ENCODE measurements around the gene SPOCK3. TPM values are rescaled to one million over a fixed set of nuclear protein-coding genes. Genes with fewer than 3 reads are reported as not detected.
"Not testable (repeated sequence)": the region's sequence is repeated elsewhere in the genome, so short reads cannot be mapped to it uniquely, and the experiment has no call there.

Gene SPOCK3
- total RNA-seq, 2 experiments from 2014 or later = not detected

DNA sequence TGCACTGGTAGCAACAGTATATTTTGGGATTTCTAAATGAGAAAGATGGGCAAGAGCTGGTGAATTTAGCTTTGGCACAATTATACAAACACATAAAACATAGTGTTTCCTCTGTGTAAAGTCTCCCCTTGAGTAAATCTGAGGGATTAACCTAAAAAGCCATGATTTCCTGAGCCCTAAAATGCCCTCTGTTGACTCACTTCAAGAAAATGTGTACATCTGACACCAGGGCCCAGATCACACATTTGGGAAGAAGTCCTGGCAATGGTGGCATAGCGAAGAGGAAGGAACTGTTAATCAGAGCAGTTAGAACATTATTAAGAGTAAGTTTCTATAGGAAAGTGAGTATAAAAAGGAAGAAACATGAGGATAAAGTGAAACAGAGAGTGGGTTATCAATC lies 338.5 kb downstream of the SPOCK3 start:
- no peaks in the 10 kb centered on the region for H3K9me3 Mint-ChIP-seq
- CTCF ChIA-PET = no interaction called here
- no peaks in the 10 kb centered on the region for H3K36me3 Mint-ChIP-seq (ENCODE audit: low read depth)
- no peak overlapping the region for H3K4me3 Mint-ChIP-seq
- H3K27ac Mint-ChIP-seq = no peak overlapping the region
- intact Hi-C loops (cut with micrococcal nuclease) = no loop called here
- DNase-seq = no peak
- H3K27me3 Mint-ChIP-seq (ENCODE audit: low read depth) = no peaks in the 10 kb centered on the region
- H3K4me1 Mint-ChIP-seq (ENCODE audit: low read depth) = no peaks in the 10 kb centered on the region

DNA sequence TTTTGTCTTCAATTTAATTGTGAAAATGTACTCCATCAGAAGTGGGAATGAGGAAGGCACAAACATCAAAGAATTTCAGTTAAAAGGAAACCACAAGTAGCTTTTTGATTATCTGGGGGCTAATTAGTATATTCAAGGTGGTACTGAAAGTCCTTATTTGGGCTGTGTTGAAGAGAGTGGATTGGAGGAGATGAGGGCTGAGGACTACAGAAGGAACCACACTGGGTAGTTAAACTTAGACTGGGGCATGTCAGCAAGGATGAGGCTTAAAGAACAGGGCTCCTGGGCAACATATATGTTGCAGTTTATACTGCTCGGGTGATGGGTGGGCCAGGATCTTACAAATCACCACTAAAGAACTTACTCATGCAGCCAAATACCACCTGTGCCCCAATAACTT lies 346.8 kb downstream of the SPOCK3 start:
- CTCF ChIA-PET = no interaction called here
- Mint-ChIP-seq H3K36me3 (ENCODE audit: low read depth) (no peaks in the 10 kb centered on the region), H3K4me1 (ENCODE audit: low read depth) (no peaks in the 10 kb centered on the region), H3K4me3 (no peak overlapping the region), H3K9me3 (no peaks in the 10 kb centered on the region), H3K27me3 (ENCODE audit: low read depth) (no peaks in the 10 kb centered on the region), H3K27ac (no peak overlapping the region)
- no peak for DNase-seq
- intact Hi-C loops (cut with micrococcal nuclease) = no loop called here

DNA sequence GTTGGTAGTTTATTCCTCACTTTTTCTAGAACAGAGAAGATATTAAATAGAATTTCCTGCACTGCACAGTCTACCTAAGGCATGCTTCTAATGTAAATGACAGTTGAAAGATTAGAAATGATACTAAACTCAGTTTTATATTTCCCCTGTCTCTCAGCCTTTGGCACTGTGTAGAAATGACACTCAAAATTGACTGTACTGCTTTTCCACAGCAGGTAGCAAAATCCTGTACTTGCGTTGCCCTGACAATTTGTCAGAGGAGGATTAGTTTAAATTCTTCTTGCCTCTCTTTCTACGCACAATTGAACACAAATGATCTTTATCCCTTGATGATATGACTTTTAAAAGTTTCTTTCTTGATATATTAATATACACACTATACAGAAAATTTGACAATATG lies 347.6 kb downstream of the SPOCK3 start:
- Mint-ChIP-seq H3K4me1 (ENCODE audit: low read depth) (no peaks in the 10 kb centered on the region), H3K36me3 (ENCODE audit: low read depth) (no peaks in the 10 kb centered on the region), H3K9me3 (no peaks in the 10 kb centered on the region), H3K4me3 (no peak overlapping the region), H3K27ac (no peak overlapping the region), H3K27me3 (ENCODE audit: low read depth) (no peaks in the 10 kb centered on the region)
- DNase-seq = no peak
- intact Hi-C loops (cut with micrococcal nuclease) = no loop called here
- CTCF ChIA-PET = no interaction called here

- intact Hi-C loops (cut with micrococcal nuclease) = no loop called here
- H3K9me3 Mint-ChIP-seq = no peaks in the 10 kb centered on the region
- DNase-seq = no peak
- H3K27ac Mint-ChIP-seq = no peak overlapping the region
- H3K27me3 Mint-ChIP-seq (ENCODE audit: low read depth) = no peaks in the 10 kb centered on the region
- no peaks in the 10 kb centered on the region for H3K36me3 Mint-ChIP-seq (ENCODE audit: low read depth)
- no peak overlapping the region for H3K4me3 Mint-ChIP-seq
- CTCF ChIA-PET = no interaction called here
- no peaks in the 10 kb centered on the region for H3K4me1 Mint-ChIP-seq (ENCODE audit: low read depth)
These were observed 352.1 kb downstream of the SPOCK3 start for GRCh38 chr4:166882221-166882620.

- no peak overlapping the region for H3K4me3 Mint-ChIP-seq
- no peaks in the 10 kb centered on the region for H3K27me3 Mint-ChIP-seq (ENCODE audit: low read depth)
- DNase-seq = no peak
- no peaks in the 10 kb centered on the region for H3K36me3 Mint-ChIP-seq (ENCODE audit: low read depth)
- no peak overlapping the region for H3K27ac Mint-ChIP-seq
- no peaks in the 10 kb centered on the region for H3K4me1 Mint-ChIP-seq (ENCODE audit: low read depth)
- CTCF ChIA-PET = no interaction called here
- H3K9me3 Mint-ChIP-seq = peaks cover 12% of the 10 kb centered on the region
- intact Hi-C loops (cut with micrococcal nuclease) = no loop called here
These were observed 358.5 kb downstream of the SPOCK3 start for GRCh38 chr4:166875821-166876220.

- no peak overlapping the region for H3K27ac Mint-ChIP-seq
- no peaks in the 10 kb centered on the region for H3K4me1 Mint-ChIP-seq (ENCODE audit: low read depth)
- no peaks in the 10 kb centered on the region for H3K27me3 Mint-ChIP-seq (ENCODE audit: low read depth)
- intact Hi-C loops (cut with micrococcal nuclease) = no loop called here
- DNase-seq = no peak
- no peak overlapping the region for H3K4me3 Mint-ChIP-seq
- H3K36me3 Mint-ChIP-seq (ENCODE audit: low read depth) = no peaks in the 10 kb centered on the region
- CTCF ChIA-PET = no interaction called here
- H3K9me3 Mint-ChIP-seq = peaks cover 22% of the 10 kb centered on the region
These were observed 372.3 kb downstream of the SPOCK3 start for GRCh38 chr4:166862032-166862431.

DNA sequence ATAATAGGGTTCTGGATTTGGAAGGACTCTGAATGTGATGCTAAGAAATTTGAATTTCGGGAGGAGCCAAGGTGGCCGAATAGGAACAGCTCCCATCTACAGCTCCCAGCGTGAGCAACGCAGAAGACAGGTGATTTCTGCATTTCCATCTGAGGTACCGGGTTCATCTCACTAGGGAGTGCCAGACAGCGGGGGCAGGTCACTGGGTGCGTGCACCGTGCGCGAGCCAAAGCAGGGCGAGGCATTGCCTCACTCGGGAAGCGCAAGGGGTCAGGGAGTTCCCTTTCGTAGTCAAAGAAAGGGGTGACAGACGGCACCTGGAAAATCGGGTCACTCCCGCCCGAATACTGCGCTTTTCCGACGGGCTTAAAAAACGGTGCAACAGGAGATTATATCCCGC lies 383.9 kb downstream of the SPOCK3 start:
- CTCF ChIA-PET; H3K36me3 Mint-ChIP-seq (ENCODE audit: low read depth); H3K27ac Mint-ChIP-seq; H3K9me3 Mint-ChIP-seq; intact Hi-C loops (cut with micrococcal nuclease); H3K4me1 Mint-ChIP-seq (ENCODE audit: low read depth); H3K4me3 Mint-ChIP-seq; DNase-seq; H3K27me3 Mint-ChIP-seq (ENCODE audit: low read depth): not testable (repeated sequence)

GRCh38 chr4:166846939-166847338 lies 387.4 kb downstream of the SPOCK3 start:
- no peaks in the 10 kb centered on the region for H3K4me1 Mint-ChIP-seq (ENCODE audit: low read depth)
- no peaks in the 10 kb centered on the region for H3K27me3 Mint-ChIP-seq (ENCODE audit: low read depth)
- no peaks in the 10 kb centered on the region for H3K36me3 Mint-ChIP-seq (ENCODE audit: low read depth)
- H3K27ac Mint-ChIP-seq = no peak overlapping the region
- no peak overlapping the region for H3K4me3 Mint-ChIP-seq
- CTCF ChIA-PET = no interaction called here
- intact Hi-C loops (cut with micrococcal nuclease) = no loop called here
- no peak for DNase-seq
- H3K9me3 Mint-ChIP-seq = no peaks in the 10 kb centered on the region

GRCh38 chr4:166842795-166843261 lies 391.5 kb downstream of the SPOCK3 start:
- CTCF ChIA-PET = interaction anchor here (0.6 kb wide), 1 partner anchor 11 kb away, joined by 3 read pairs; no protein-coding TSS in a partner anchor
- Mint-ChIP-seq H3K4me1 (ENCODE audit: low read depth) (no peaks in the 10 kb centered on the region), H3K27me3 (ENCODE audit: low read depth) (no peaks in the 10 kb centered on the region), H3K27ac (no peak overlapping the region), H3K9me3 (peaks cover 5% of the 10 kb centered on the region), H3K4me3 (no peak overlapping the region), H3K36me3 (ENCODE audit: low read depth) (no peaks in the 10 kb centered on the region)
- no peak for DNase-seq
- intact Hi-C loops (cut with micrococcal nuclease) = no loop called here

GRCh38 chr4:166839615-166840251 lies 394.6 kb downstream of the SPOCK3 start:
- CTCF ChIA-PET = interaction anchor here (0.7 kb wide), 1 partner anchor 33 kb away, joined by 4 read pairs; no protein-coding TSS in a partner anchor
- H3K4me1 Mint-ChIP-seq (ENCODE audit: low read depth) = no peaks in the 10 kb centered on the region
- H3K9me3 Mint-ChIP-seq = peaks cover 9% of the 10 kb centered on the region
- no peak overlapping the region for H3K27ac Mint-ChIP-seq
- DNase-seq = no peak
- H3K4me3 Mint-ChIP-seq = no peak overlapping the region
- no peaks in the 10 kb centered on the region for H3K27me3 Mint-ChIP-seq (ENCODE audit: low read depth)
- no peaks in the 10 kb centered on the region for H3K36me3 Mint-ChIP-seq (ENCODE audit: low read depth)
- intact Hi-C loops (cut with micrococcal nuclease) = no loop called here

DNA sequence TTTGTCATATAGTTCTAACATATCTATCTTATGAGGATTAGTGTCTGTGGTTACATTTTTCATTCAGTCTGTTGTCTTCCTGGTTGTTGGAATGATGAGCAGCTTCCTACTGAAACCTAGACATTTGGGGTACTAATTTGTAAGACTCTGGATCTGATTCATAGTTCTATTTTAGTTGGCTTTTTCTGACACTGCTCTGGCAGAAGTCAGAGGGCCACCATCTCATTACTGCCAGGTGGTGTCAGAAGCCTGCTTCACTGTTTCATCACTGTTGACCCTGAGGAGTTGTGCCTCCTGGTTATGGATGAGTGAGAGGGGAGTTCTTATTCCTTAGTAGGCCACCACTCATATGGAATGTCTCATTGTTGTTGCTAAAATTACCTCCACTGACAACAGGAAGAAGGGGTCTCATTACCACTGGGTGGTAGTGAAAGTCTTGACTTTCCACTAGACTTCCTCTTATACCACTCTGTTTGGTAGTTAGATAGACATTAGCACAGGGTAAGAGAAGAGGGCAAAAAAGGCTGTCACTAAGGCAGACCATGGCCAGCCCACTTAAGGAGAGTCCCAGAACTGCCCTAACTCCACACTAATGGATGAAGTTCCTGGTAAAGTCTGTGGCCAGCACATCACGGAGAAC lies 395.2 kb downstream of the SPOCK3 start:
- Mint-ChIP-seq H3K27ac (no peak overlapping the region), H3K27me3 (ENCODE audit: low read depth) (no peaks in the 10 kb centered on the region), H3K4me1 (ENCODE audit: low read depth) (no peaks in the 10 kb centered on the region), H3K4me3 (no peak overlapping the region), H3K36me3 (ENCODE audit: low read depth) (no peaks in the 10 kb centered on the region), H3K9me3 (peaks cover 9% of the 10 kb centered on the region)
- DNase-seq = no peak
- intact Hi-C loops (cut with micrococcal nuclease) = no loop called here
- CTCF ChIA-PET = no interaction called here

DNA sequence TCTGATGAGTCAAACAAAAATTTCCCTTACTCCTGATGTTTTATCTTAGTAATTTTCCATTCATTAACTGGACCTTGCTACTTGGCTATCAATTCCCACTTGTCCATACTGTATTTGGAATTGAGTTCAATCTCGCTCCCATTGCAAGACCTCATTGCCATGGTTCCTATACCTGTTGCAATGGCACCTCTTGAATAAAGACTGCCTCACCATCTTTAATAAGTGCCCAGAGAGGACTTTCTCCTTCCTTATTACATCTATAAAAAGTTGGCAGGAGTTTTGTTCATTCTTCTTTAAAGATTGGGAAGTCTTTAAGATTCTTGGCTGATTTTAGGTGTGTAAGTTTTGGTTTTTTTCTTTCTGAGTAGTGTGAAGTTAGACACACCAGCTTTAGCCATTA lies 397.4 kb downstream of the SPOCK3 start:
- CTCF ChIA-PET = no interaction called here
- no peaks in the 10 kb centered on the region for H3K27me3 Mint-ChIP-seq (ENCODE audit: low read depth)

GRCh38 chr4:166827629-166828028 lies 406.7 kb downstream of the SPOCK3 start:
- H3K4me3 Mint-ChIP-seq = no peak overlapping the region
- no peaks in the 10 kb centered on the region for H3K27me3 Mint-ChIP-seq (ENCODE audit: low read depth)
- CTCF ChIA-PET = no interaction called here
- peaks cover 5% of the 10 kb centered on the region for H3K9me3 Mint-ChIP-seq
- no peak for DNase-seq
- no peak overlapping the region for H3K27ac Mint-ChIP-seq
- intact Hi-C loops (cut with micrococcal nuclease) = no loop called here
- H3K4me1 Mint-ChIP-seq (ENCODE audit: low read depth) = no peaks in the 10 kb centered on the region
- no peaks in the 10 kb centered on the region for H3K36me3 Mint-ChIP-seq (ENCODE audit: low read depth)

More for the DNA sequence above, 397.4 kb downstream of the SPOCK3 start:
- Mint-ChIP-seq H3K4me1 (ENCODE audit: low read depth) (no peaks in the 10 kb centered on the region), H3K9me3 (peaks cover 9% of the 10 kb centered on the region), H3K4me3 (no peak overlapping the region), H3K36me3 (ENCODE audit: low read depth) (no peaks in the 10 kb centered on the region), H3K27ac (no peak overlapping the region)
- intact Hi-C loops (cut with micrococcal nuclease) = no loop called here
- no peak for DNase-seq

Data from activated naive CD4-positive, alpha-beta T cell treated with anti-CD3 and anti-CD28 coated beads for 36 hours (primary cell).